GM12872 (cell line): Measurements from ENCODE around the gene FBXO22.

Source experiments
- TF ChIP-seq, protein P1 (sequence below): IDR thresholded peaks from 3 replicates; pipeline ENCODE4 v1.5.1; 2011; ENCODE audit warnings: low read depth, mild to moderate bottlenecking, low read length, moderate library complexity; ENCODE audit not compliant: insufficient read depth

FBXO22 gene

DNA sequence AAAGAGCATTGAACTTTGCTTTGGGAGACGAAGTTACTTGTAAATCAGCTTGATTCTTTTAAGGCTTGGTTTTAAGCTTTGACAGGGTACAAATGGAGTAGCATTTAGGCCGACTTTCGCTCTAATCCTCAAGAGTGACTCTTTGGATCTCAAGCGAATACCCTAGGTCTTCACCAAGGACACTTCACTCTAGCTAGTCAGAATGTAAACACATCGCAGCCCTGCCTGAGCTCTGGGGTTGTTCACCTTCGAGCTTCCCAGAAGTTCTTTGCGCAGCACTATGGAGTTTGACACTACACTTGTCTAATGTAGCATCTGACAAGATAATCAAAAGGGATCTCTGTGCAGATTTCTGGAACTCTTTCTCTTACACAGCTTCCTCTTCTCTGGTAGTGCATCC lies 86.2 kb downstream of the FBXO22 start:
- TF ChIP-seq, protein P1, sequence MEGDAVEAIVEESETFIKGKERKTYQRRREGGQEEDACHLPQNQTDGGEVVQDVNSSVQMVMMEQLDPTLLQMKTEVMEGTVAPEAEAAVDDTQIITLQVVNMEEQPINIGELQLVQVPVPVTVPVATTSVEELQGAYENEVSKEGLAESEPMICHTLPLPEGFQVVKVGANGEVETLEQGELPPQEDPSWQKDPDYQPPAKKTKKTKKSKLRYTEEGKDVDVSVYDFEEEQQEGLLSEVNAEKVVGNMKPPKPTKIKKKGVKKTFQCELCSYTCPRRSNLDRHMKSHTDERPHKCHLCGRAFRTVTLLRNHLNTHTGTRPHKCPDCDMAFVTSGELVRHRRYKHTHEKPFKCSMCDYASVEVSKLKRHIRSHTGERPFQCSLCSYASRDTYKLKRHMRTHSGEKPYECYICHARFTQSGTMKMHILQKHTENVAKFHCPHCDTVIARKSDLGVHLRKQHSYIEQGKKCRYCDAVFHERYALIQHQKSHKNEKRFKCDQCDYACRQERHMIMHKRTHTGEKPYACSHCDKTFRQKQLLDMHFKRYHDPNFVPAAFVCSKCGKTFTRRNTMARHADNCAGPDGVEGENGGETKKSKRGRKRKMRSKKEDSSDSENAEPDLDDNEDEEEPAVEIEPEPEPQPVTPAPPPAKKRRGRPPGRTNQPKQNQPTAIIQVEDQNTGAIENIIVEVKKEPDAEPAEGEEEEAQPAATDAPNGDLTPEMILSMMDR: no peak
